ENCODE measurements around the gene MTCP1. TPM values are rescaled to one million over a fixed set of nuclear protein-coding genes. Genes with fewer than 3 reads are reported as not detected.

MTCP1 gene
- total and polyA plus RNA-seq, 2 of the 8 experiments (the other 6 are each of a cell fraction or from before 2014, with no cell fraction given), result 1.2 to 12.3 TPM

- Histone ChIP-seq H2BK15ac (ENCODE audit: low read length) (no peak overlapping the region), H2BK120ac (replicated peaks; ENCODE audit: low read depth, low read length) (no peak overlapping the region), H3K9ac (replicated peaks in 1 of 4; ENCODE audit: extremely low read depth in 1 of 4, low read depth in 3 of 4, low read length in 3 of 4) (no peak overlapping the region), H4K91ac (replicated peaks; ENCODE audit: insufficient read length, low read length) (no peak overlapping the region), H3K36me3 (ENCODE audit: control insufficient read depth in 2 of 4, insufficient read depth in 4 of 4, low read length in 3 of 4) (peaks cover 0 to under 1% (median 0%) of the 10 kb centered on the region in 4 experiments; a peak in 2 of 8 replicates), H3K79me2 (ENCODE audit: control insufficient read depth in 1 of 2, insufficient read depth in 2 of 2, low read length in 2 of 2) (peaks cover 0 to 22% of the 10 kb centered on the region in 2 experiments; a peak in 2 of 4 replicates), H3K27me3 (replicated peaks in 1 of 4; ENCODE audit: control insufficient read depth in 3 of 4, extremely low read depth in 1 of 4, insufficient read depth in 3 of 4, low read length in 3 of 4) (no peaks in the 10 kb centered on the region), H2BK20ac (ENCODE audit: low read length) (no peak overlapping the region), H2AK5ac (ENCODE audit: low read depth, low read length) (no peak overlapping the region), H2AFZ (ENCODE audit: low read length) (no peak overlapping the region), H3K56ac (replicated peaks; ENCODE audit: insufficient read length, low read depth, low read length) (no peak overlapping the region), H3K23me2 (ENCODE audit: low read depth, low read length) (peaks cover 3% of the 10 kb centered on the region; the same call in 1 of the 2 replicates), H3K79me1 (ENCODE audit: low read depth, low read length) (no peaks in the 10 kb centered on the region), H4K8ac (ENCODE audit: extremely low read depth, insufficient read depth, low read length) (no peak overlapping the region), H3K4ac (replicated peaks; ENCODE audit: insufficient read length, low read depth, low read length) (no peak overlapping the region), H3K9me3 (ENCODE audit: insufficient read depth in 2 of 2, low read depth in 1 of 2, low read length in 1 of 2) (no peaks in the 10 kb centered on the region), H4K5ac (ENCODE audit: insufficient read length, low read depth, low read length) (no peak overlapping the region), H3K4me2 (ENCODE audit: insufficient read depth in 1 of 2, low read depth in 2 of 2, low read length in 2 of 2) (no peak overlapping the region; a peak in 1 of 4 replicates), H4K20me1 (replicated peaks in 1 of 2; ENCODE audit: control insufficient read depth in 1 of 2, insufficient read depth in 2 of 2, low read length in 2 of 2) (no peaks in the 10 kb centered on the region), H3K18ac (ENCODE audit: extremely low read depth, low read length) (no peak overlapping the region), H3K23ac (ENCODE audit: insufficient read length) (no peak overlapping the region), H3K4me3 (ENCODE audit: extremely low read depth in 1 of 4, insufficient read depth in 2 of 4, low read depth in 3 of 4, low read length in 4 of 4) (no peak overlapping the region), H3K14ac (ENCODE audit: insufficient read length) (no peak overlapping the region), H2BK12ac (ENCODE audit: low read depth, low read length) (no peak overlapping the region), H3K4me1 (replicated peaks in 1 of 4; ENCODE audit: control insufficient read depth in 3 of 4, insufficient read depth in 4 of 4, low read length in 3 of 4) (peaks cover 0 to 3% (median under 1%) of the 10 kb centered on the region in 4 experiments; a peak in 2 of 7 replicates), H2BK5ac (ENCODE audit: low read depth, low read length) (no peak overlapping the region), H3K27ac (ENCODE audit: low read depth, low read length) (no peak overlapping the region)
- 96% methylated on average over 2 of the region's 2 CpGs; no CpG with 5 or more reads in 1 of the 2 experiments for WGBS, 2 experiments (ENCODE audit: extremely low coverage in 1 of 2, insufficient coverage in 1 of 2, insufficient read length in 1 of 2, insufficient replicate concordance in 2 of 2, low coverage in 1 of 2, low lambda C conversion rate in 2 of 2, missing lambda C conversion rate in 1 of 2)
- CTCF ChIA-PET (ENCODE audit: partially characterized antibody), result interaction anchor here (0.6 to 0.7 kb wide), 2 partner anchors 9 to 20 kb away, joined by 3 read pairs; no protein-coding TSS in a partner anchor
- TF ChIP-seq POLR2A (IDR thresholded peaks at IDR 0.05; ENCODE audit: control extremely low read depth in 1 of 2, low read depth in 2 of 2, low read length in 2 of 2) (no peak), ASH2L (IDR thresholded peaks at IDR 0.05; ENCODE audit: low read length) (no peak), EZH2 (IDR thresholded peaks at IDR 0.05; ENCODE audit: low read depth, low read length, severe bottlenecking) (no peak), CHD1 (IDR thresholded peaks at IDR 0.05; ENCODE audit: low read depth, low read length) (no peak), KDM4A (IDR thresholded peaks at IDR 0.05; ENCODE audit: low read depth, low read length, severe bottlenecking) (no peak), YY1 (IDR thresholded peaks at IDR 0.05; ENCODE audit: low read depth, low read length) (no peak), BRCA1 (IDR thresholded peaks at IDR 0.05; ENCODE audit: low read depth, low read length) (no peak), POLR2AphosphoS5 (IDR thresholded peaks at IDR 0.05; ENCODE audit: low read depth, low read length) (no peak)
- FAIRE-seq, result no peak
- no peak for DNase-seq (ENCODE audit: low read depth in 1 of 2, low spot score in 2 of 2)
- POLR2A ChIA-PET (ENCODE audit: partially characterized antibody), result interaction anchor here (1.4 kb wide), 1 partner anchor 20 kb away, joined by 3 read pairs; no protein-coding TSS in a partner anchor
These were observed 42.1 kb downstream of the MTCP1 start for GRCh38 chrX:155028877-155029291.
